ENCODE measurements around the gene NTN1.
"Not testable (repeated sequence)": the region's sequence is repeated elsewhere in the genome, so short reads cannot be mapped to it uniquely, and the experiment has no call there.

DNA sequence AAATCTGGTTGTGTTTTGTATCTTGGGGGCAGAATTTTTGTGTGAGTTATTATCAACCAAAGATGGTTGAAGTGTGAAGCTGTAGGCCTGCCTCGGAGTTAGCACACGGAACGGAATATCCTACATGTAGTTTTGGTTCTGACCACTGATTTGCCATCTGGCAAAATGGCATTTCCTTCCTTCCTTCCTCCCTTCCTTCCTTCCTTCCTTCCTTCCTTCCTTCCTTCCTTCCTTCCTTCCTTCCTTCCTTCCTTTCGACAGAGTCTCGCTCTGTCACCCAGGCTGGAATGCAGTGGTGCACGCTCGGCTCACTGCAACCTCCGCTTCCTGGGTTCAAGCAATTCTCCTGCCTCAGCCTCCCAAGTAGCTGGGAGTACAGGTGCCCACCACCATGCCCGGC, 85.0 kb downstream of the NTN1 start:
- not testable (repeated sequence) for TF ChIP-seq EZH2phosphoT487 (IDR thresholded peaks at IDR 0.05; ENCODE audit: low read depth)
- TF ChIP-seq, protein P1, sequence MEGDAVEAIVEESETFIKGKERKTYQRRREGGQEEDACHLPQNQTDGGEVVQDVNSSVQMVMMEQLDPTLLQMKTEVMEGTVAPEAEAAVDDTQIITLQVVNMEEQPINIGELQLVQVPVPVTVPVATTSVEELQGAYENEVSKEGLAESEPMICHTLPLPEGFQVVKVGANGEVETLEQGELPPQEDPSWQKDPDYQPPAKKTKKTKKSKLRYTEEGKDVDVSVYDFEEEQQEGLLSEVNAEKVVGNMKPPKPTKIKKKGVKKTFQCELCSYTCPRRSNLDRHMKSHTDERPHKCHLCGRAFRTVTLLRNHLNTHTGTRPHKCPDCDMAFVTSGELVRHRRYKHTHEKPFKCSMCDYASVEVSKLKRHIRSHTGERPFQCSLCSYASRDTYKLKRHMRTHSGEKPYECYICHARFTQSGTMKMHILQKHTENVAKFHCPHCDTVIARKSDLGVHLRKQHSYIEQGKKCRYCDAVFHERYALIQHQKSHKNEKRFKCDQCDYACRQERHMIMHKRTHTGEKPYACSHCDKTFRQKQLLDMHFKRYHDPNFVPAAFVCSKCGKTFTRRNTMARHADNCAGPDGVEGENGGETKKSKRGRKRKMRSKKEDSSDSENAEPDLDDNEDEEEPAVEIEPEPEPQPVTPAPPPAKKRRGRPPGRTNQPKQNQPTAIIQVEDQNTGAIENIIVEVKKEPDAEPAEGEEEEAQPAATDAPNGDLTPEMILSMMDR (IDR thresholded peaks at IDR 0.05; ENCODE audit: low read depth, low read length): not testable (repeated sequence)

Data from OCI-LY3 (cell line).